ENCODE measurements around the gene SOCS1.
"Not testable (repeated sequence)": the region's sequence is repeated elsewhere in the genome, so short reads cannot be mapped to it uniquely, and the experiment has no call there.

SOCS1 gene

DNA sequence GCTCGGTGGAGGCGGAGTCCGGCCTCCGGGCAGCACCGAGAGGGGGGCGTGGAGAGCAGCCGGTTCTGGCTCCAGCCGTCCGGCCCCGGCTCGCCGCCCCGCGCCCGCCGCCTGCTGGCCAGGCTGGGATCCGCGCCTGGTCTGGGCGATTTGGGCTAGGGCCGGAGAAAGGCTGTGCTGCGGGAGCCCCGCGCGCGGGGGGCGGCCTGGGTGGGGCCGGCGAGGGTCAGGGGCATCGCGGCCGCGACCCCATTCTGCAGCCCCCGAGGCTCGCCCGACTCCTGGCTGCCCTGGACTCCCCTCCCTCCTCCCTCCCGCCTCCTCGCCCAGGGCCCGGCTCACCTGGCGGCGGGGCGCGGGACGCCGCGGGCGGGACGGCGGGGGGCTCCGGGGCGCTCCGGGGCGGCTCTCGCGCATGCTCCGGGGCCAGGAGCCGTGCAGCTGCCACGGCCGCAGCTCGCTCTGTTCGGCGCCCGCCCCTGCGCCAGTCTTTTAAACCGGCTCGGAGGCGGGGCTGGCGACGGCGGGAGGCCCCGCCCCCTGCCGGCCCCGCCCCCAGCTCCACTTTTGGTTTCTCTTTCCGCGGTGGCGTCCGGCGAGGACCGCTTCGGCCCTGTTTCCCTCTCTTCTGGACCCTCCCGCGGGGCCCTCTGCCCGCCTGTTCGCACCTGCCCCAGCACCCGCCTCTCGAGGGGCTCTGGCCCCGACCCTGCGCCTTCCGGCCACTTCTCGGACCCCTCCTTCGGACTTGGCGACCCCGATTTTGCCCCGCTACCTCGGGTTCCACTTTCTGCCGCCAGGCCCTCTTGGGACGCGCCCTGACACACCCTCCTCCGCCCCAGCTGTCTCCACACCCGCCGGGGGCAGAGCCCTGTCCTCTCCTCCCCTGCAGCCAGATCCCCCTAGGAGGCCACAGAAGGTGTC, at the start of gene SOCS1:
Gene SOCS1, minus strand, starts transcription at position 468 of the 924 bp plus-strand sequence. CDS start 726 bp downstream, outside the sequence.
- DNase-seq, result peak; percentile 43

- DNase-seq, result no peak
Observed at GRCh38 chr16:11303405-11304138, 47.6 kb upstream of the SOCS1 start.

GRCh38 chr16:11302977-11303376, 47.0 kb upstream of the SOCS1 start:
- peak; percentile 4 for DNase-seq

DNA sequence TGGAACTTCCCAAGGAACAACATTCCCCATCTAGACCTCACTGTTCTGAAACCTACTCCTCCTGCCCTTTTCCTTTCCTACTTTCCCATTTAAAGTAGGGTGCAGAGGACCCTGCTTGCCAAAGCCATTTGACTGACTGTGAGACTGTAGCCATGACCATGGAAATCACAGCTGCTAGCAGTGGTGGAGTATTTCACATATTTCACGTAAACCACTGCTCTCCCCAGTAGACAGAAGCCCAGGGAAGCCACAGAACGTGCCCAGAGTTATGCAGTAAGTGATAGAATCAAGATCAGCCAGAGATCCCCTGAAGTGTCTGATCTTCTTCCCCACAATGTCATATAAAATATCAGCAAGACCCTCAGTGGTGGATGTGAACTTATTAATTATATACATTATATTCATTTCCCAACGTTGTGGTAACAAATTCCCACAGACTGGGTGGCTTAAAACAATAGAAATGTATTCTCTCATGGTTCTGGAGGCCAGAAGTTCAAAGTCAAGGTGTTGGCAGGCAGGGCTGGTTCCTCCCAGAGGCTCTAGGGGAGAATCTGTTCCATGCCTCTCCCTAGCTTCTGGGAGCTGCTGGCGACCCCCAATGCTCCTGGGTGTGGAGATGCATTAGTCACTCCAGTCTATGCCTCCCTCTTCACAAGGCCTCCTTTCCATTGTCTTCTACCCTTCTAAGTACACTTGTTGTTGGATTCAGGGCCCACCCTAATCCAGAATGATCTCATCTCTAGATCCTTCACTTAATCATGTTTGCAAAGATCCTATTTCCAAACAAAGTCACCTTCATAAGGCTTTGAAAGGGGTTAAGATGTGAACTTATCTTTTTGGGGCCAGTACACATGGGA, 45.9 kb upstream of the SOCS1 start:
- no peak for DNase-seq

DNA sequence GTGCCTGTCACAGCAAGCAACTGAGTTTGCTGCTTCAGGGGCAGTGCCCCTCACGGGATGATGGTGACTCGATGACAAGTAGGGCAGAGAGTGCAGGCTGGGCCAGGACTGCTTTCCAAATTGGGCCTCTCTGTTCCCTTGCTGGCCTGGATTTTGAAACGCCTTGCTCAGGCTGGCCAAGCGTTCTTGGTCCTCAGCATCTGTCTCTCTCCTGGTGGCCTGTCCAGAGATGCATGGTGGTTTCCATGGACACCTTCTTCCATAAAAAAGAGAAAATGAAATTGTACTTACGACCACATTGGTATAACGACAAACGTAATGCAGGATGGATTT, 44.5 kb upstream of the SOCS1 start:
- no peak for DNase-seq

GRCh38 chr16:11299865-11300559, 44.0 kb upstream of the SOCS1 start:
- DNase-seq, result no peak

DNA sequence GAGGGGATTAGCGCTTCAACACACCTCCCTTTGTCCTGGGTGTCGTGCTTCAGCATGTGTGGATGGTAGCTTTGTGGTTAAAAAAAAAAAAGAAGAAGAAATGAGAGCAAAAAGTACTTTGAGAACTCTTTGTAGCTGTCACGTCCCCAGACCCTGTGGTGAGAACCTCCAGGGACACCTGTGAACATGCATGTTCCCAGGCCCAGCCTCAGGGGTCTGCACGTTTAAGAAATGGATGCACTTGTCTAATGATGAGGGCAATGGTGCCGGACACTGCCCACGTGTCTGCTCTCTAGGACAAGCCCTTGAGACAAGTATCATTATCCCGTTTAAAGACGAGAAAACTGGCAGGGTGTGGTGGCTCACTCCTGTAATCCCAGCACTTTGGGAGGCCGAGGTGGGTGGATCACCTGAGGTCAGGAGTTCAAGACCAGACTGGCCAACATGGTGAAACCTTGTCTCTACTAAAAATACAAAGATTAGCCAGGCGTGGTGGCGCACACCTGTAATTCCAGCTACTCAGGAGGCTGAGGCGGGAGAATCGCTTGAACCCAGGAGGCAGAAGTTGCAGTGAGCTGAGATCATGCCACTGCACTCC, 43.0 kb upstream of the SOCS1 start:
- not testable (repeated sequence) for DNase-seq

DNA sequence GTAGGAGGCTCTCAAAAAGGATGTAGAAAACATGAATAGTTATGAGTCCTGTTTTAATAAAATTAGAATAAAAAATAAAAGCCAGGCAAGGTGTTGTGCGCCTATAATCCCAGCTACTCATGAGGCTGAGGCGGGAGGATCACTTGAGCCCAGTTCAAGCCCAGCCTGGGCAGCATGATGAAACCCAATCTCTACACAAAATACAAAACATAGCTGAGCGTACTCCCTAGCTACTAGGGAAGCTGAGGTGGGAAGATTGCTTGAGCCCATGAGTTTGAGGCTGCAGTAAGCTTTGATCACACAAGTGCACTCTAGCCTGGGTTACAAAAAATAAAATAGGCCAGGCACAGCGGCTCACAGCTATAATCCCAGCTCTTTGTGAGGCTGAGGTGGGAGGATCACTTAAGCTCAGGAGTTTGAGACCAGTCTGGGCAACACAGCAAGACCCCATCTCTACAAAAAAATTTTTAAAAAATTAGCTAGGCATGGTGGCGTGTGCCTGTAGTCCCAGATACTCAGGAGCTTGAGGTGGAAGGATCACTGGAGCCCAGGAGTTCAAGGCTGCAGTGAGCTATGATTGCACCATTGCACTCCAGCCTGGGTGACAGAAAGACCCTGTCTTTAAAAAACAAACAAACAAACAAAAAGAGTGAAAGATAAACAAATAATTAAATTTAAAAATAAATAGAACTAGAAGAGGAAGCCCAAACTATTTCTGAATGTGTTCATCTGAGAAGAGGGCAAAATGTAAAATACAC, 42.3 kb upstream of the SOCS1 start:
- no peak for DNase-seq

GRCh38 chr16:11297492-11298142, 41.6 kb upstream of the SOCS1 start:
- no peak for DNase-seq

- DNase-seq, result no peak
Observed at GRCh38 chr16:11296706-11297491, 40.9 kb upstream of the SOCS1 start.

DNA sequence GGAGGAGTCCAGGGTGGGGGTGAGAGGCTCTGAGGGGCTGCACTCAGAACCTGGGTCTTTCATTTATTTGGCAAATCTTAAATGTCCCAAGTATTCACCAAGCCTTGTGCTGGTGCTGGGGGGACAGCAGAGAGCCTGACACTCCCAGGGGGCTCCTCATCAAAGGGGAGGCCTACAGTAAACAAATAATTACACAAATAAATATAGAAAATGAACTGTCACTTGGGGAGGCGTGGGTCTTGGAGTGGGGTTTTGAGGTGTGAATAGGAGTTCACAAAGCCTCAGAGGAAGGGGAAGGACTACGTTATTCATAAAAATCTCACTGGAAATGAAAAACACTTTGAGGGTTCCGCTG, 40.3 kb upstream of the SOCS1 start:
- no peak for DNase-seq

DNA sequence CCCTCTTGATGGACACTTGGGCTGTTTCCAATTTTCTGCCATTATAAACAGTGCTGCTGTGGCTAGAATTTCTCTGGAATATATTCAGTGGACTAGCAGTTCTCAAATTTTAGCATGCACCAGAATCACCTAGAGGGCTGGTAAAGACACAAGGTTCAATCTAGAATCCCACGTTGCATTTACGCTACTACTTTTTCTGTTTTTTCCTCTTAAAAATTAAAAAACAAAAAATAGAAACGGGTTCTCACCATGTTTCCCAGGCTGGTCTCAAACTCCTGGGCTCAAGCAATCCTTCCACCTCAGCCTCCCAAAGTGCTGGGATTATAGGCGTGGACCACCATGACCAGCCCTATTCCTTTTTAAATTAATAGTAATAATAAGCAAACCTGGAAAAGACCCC, 39.7 kb upstream of the SOCS1 start:
- DNase-seq, result no peak

DNA sequence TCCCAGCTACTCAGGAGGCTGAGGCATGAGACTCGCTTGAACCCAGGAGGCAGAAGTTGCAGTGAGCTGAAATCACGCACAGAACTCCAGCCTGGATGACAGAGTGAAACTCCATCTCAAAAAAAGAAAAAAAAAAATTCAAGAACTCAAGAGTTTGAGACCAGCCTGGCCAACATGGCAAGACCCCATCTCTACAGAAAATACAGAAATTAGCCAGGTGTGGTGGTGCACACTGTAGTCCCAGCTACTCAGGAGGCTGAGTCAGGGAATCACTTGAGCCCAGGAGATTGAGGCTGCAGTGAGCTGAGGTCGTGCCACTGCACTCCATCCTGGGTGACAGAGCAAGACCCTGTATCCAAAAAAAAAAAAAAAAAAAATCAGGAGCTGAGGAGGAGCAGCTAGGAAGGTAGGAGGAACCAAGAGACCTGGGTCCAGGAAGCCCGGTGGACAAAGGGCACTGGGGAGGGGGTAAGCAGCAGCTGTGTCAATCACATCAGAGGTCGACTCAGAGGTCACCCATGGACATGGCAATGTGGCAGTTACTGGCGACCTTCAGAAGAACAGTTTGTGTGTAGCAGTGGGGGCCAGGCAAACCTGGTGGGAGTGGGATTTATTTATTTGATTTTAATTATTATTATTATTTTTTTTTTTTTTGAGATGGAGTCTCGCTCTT, 36.2 kb upstream of the SOCS1 start:
- no peak for DNase-seq

DNA sequence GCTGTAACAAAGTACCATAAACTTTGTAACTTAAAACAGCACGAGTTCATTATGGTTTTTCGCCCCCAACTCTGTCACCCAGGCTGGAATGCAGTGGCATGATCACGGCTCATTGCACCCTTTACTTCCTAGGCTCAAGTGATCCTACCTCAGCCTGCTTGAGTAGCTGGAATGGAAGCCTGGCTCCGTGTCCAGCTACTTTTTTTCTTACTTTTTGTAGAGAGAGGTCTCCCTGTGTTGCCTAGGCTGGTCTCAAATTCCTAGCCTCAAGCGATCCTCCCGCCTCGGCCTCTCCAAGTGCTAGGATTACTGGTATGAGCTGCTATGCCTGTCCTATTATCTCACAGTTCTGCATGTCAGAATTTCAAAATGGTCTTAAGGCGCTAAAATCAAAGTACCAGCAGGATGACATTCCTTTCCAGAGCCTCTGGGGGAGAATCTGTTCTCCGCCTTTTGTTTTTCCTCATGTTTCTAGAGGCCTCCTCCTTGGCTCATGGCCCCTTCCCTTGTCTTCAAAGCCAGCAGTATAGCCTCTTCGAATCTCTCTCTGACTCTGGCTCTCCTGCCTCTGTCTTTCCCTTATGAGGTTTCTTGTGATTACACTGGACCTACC, 35.2 kb upstream of the SOCS1 start:
- DNase-seq, result no peak

DNA sequence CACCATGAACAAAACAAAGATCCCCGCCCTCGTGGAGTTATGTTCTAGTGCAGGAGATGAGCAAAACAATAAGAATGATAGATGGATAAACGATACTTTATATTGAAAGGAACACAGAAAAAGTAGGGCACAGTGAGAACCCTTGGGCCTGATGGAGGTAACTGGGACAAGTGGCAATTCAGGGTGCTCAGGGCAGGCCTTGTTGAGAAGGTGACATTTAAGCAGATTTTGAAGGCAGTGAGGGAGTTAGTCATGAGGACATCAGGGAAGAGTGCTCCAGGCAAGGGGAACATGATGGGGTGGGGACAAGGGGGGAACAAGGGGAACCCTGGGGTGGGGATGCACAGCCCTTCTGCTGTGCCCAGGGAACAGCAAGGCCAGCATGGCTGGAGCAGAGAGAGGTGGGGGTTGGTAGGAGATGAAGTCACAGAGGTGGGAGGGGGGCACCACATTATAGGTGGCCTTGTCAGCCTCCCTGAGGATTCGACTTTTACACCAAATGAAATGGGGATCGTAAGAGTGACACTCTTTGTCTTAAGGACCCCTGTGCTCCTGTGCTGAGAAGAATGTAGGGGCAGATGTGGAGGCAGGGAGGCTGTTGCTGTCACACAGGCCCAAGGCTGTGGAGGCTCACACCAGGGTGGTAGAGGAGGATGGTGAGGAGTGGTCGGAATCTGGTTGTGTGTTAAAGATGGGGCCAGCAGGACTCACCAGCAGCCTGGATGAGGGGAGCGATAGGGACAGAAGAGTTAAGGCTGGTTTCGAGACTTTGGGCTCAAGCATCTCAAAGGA, 34.3 kb upstream of the SOCS1 start:
- DNase-seq, result no peak

- DNase-seq, result not testable (repeated sequence)
Observed at GRCh38 chr16:11289696-11290095, 33.7 kb upstream of the SOCS1 start.

DNA sequence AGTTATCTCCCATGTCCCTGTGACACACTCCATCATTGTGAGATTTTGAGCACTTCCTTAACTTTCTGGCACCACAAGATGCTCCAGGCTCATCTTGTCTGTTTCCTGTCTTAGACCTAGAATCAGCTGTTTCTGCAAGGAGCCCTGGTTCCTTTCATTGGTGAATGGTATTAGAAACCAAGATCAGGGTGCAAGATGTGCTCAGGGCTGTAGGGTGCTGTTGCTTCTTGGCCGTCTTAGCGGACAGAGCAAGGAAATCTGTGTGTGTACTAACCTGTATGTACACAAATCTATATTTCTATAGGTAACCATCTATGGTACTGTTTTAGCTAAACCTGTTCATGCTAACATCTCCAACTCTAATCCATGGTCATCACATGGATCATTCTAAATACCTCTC, 33.2 kb upstream of the SOCS1 start:
- no peak for DNase-seq

GRCh38 chr16:11285842-11286241, 29.8 kb upstream of the SOCS1 start:
- DNase-seq, result no peak
